K562 (cell line): ENCODE data around the gene CEP43. TPM values are rescaled to one million over a fixed set of nuclear protein-coding genes. Genes with fewer than 3 reads are reported as not detected.

Experiments
- ATAC-seq: fragments of 200-7000 bp; cut with Tn5 transposase; 3 replicates; pipeline ENCODE4 v1.9.1; 2020; ENCODE audit warnings: moderate library complexity
- BruUV-seq: library from RNA; stranded (reverse); fragments of 400-500 nt; replicated peaks from 2 replicates; lab custom pipeline; 2021; lab: Mats Ljungman, UMichigan
- CTCF ChIA-PET: fragments of 300-600 bp; formaldehyde crosslinking; extraction: SDS; loops from one replicate; lab custom pipeline; 2021; ENCODE audit warnings: low intra/inter-chr PET ratio; lab: Yijun Ruan, JAX
- POLR2A ChIA-PET: fragments of 300-600, 350-650 bp; sonication (Branson Sonifier 250); formaldehyde crosslinking; extraction: SDS; loops from one replicate; lab custom pipeline; 2021; ENCODE audit warnings: antibody characterized with exemption, inconsistent platforms; lab: Yijun Ruan, JAX
- DNase-seq, 4 experiments: peaks; one replicate each; pipeline versions ENCODE4 v3.0.0 to v3.0.0-alpha.2; 2011 to 2018; ENCODE audit warnings: low spot score in 3 of 4, mixed read lengths in 3 of 4; ENCODE audit errors: extremely low read depth in 1 of 4
- FAIRE-seq: peaks from 2 replicates; lab custom pipeline; 2011; peaks lifted over from hg19 to GRCh38; lab: Jason Lieb, UNC
- H2AFZ ChIP-seq: 2 replicates; pipeline ENCODE4 v1.6.0; 2011; ENCODE audit warnings: low read depth, low read length, control low read depth, inconsistent platforms
- H3K27ac ChIP-seq: fragments of 200-600 bp; 3 replicates; pipeline ENCODE4 v1.8.0; 2011; ENCODE audit warnings: low read depth, mild to moderate bottlenecking, control low read depth, inconsistent platforms, low read length, moderate library complexity, mixed read lengths; ENCODE audit errors: extremely low read depth
- H3K27me3 ChIP-seq, 2 experiments: fragments of 300-600 bp in 1 of 2; 2 replicates in 1 of 2; 3 replicates in 1 of 2; pipeline versions ENCODE4 v1.6.0 to v1.8.0; 2011; ENCODE audit warnings: inconsistent platforms in 2 of 2, low read length in 2 of 2, mild to moderate bottlenecking in 1 of 2, mixed read lengths in 1 of 2, moderate library complexity in 1 of 2; ENCODE audit not compliant: control insufficient read depth in 2 of 2, insufficient read depth in 2 of 2
- H3K36me3 ChIP-seq: fragments of 300-600 bp; 3 replicates; pipeline ENCODE4 v1.8.0; 2011; ENCODE audit warnings: mild to moderate bottlenecking, low read length, inconsistent platforms; ENCODE audit not compliant: control insufficient read depth, insufficient read depth
- H3K4me1 ChIP-seq, 2 experiments: fragments of 200-600 bp in 1 of 2; replicated peaks in 1 of 2; 2 replicates in 1 of 2; 3 replicates in 1 of 2; pipeline versions ENCODE4 v1.5.1 to v1.8.0; 2011; ENCODE audit warnings: inconsistent platforms in 2 of 2, low read length in 2 of 2, mild to moderate bottlenecking in 1 of 2, mixed read lengths in 1 of 2, moderate library complexity in 1 of 2; ENCODE audit not compliant: control insufficient read depth in 2 of 2, insufficient read depth in 2 of 2
- H3K4me2 ChIP-seq: 2 replicates; pipeline ENCODE4 v1.6.1; 2011; ENCODE audit warnings: low read length, control low read depth, inconsistent platforms, mixed read lengths; ENCODE audit not compliant: insufficient read depth
- H3K4me3 ChIP-seq: fragments of 200-600 bp; sonication (generic), shearing (Covaris generic); 2 replicates; pipeline ENCODE4 v1.5.1; 2016; ENCODE audit warnings: control low read depth, inconsistent platforms
- H3K79me2 ChIP-seq: fragments of 200-600 bp; 3 replicates; pipeline ENCODE4 v1.8.0; 2011; ENCODE audit warnings: low read length, inconsistent platforms; ENCODE audit not compliant: control insufficient read depth, insufficient read depth
- H3K9ac ChIP-seq, 2 experiments: 2 replicates each; pipeline versions ENCODE4 v1.6.0 to v1.6.1; 2011; ENCODE audit warnings: low read depth in 2 of 2, low read length in 2 of 2, control low read depth in 1 of 2, inconsistent platforms in 1 of 2, mild to moderate bottlenecking in 1 of 2, mixed read lengths in 1 of 2; ENCODE audit not compliant: insufficient read depth in 1 of 2
- H3K9me1 ChIP-seq: one replicate; pipeline ENCODE4 v1.6.0; 2011; ENCODE audit warnings: inconsistent platforms, mild to moderate bottlenecking, low read length, moderate library complexity; ENCODE audit not compliant: control insufficient read depth, insufficient read depth
- H3K9me3 ChIP-seq: replicated peaks from 2 replicates; pipeline ENCODE4 v1.5.1; 2011; ENCODE audit warnings: low read depth, low read length, inconsistent platforms; ENCODE audit not compliant: control insufficient read depth, insufficient read depth
- H4K20me1 ChIP-seq: replicated peaks from 2 replicates; pipeline ENCODE4 v1.6.1; 2011; ENCODE audit warnings: low read length, inconsistent platforms, mixed read lengths; ENCODE audit not compliant: control insufficient read depth, insufficient read depth
- CREB5 ChIP-seq: fragments of 250-450 bp; sonication (Bioruptor Pico); IDR thresholded peaks from 2 replicates; pipeline ENCODE4 v1.5.0; 2020; ENCODE audit warnings: mild to moderate bottlenecking
- EZH2 ChIP-seq: IDR thresholded peaks from 2 replicates; pipeline ENCODE4 v1.6.1; 2012; ENCODE audit warnings: low read depth, mild to moderate bottlenecking, inconsistent platforms, low read length, borderline replicate concordance
- MAFF ChIP-seq: IDR thresholded peaks from 2 replicates; pipeline ENCODE4 v1.6.1; 2012; ENCODE audit warnings: low read length, improper control_type of control experiment
- NCOA4 ChIP-seq: fragments of 450-650 bp; IDR thresholded peaks from 2 replicates; pipeline ENCODE4 v1.6.1; 2018; ENCODE audit warnings: mild to moderate bottlenecking; ENCODE audit not compliant: partially characterized antibody
- SAFB ChIP-seq: fragments of 200-400 bp; formaldehyde crosslinking; IDR thresholded peaks from 2 replicates; pipeline ENCODE4 v1.6.1; 2017; ENCODE audit warnings: low read depth, low read length, borderline replicate concordance
- SNIP1 ChIP-seq: fragments of 450-650 bp; IDR thresholded peaks from 2 replicates; pipeline ENCODE4 v1.7.1; 2017; ENCODE audit warnings: low read depth, mild to moderate bottlenecking
- THAP7 ChIP-seq: fragments of 250-450 bp; sonication (Bioruptor Pico); IDR thresholded peaks from 2 replicates; pipeline ENCODE4 v1.5.0; 2021
- TRIM28 ChIP-seq: fragments of 450-650 bp; IDR thresholded peaks from 2 replicates; pipeline ENCODE4 v1.6.1; 2017
- WGBS: fragments of 100-300 bp; shearing (Covaris generic); methylation state at CpG from one replicate; pipeline ENCODE4 v1.1.6; 2016; ENCODE audit warnings: low coverage, mixed read lengths; ENCODE audit not compliant: insufficient coverage; ENCODE audit errors: missing lambda C conversion rate; 5-methylcytosine and 5-hydroxymethylcytosine counted together
- in situ Hi-C: fragments of 300-500 bp; cut with MboI; formaldehyde crosslinking; loops from 4 replicates; pipeline ENCODE4 v1.15.0; 2018; ENCODE audit warnings: inconsistent platforms, mixed read lengths
- intact Hi-C: fragments of 100-400 bp; cut with micrococcal nuclease; formaldehyde crosslinking; loops from 2 replicates; pipeline ENCODE4 v1.14.2; 2022
- polyA plus RNA-seq, 8 experiments: library from polyadenylated mRNA; depleted of rRNA in 4 of 8; stranded (reverse) in 5 of 8; unstranded in 3 of 8; fragments of >200 nt; fragmentation: Nextera tagmentation in 2 of 8; fragmentation: Illumina TruSeq in 1 of 8; extraction: Ambion mirVana in 2 of 8; extraction: Trizol in 1 of 8; gene quantifications; 2 replicates each; pipeline versions ENCODE4 v1.2.1 to v1.2.3, GENCODE V29; 2011 to 2014; ENCODE audit warnings: inconsistent platforms in 1 of 8, missing spikeins in 1 of 8
- total RNA-seq, 7 experiments: library from RNA; depleted of rRNA in 6 of 7; stranded (reverse); fragments of >200 nt in 6 of 7; fragmentation: Illumina TruSeq in 2 of 7; extraction: Trizol in 2 of 7; gene quantifications; 2 replicates each; pipeline versions ENCODE4 v1.2.1 to v1.2.3, GENCODE V29; 2011 to 2021; ENCODE audit warnings: low replicate concordance in 1 of 7

CEP43 gene
- total and polyA plus RNA-seq, 9 of the 15 experiments (the other 6 are each of a cell fraction or from before 2014, with no cell fraction given) = 15.2 to 55.7 (median 47.4) TPM

- intact Hi-C loops = no loop called here
- Histone ChIP-seq H2AFZ (no peak overlapping the region), H3K4me3 (no peak overlapping the region), H3K9ac (no peak overlapping the region), H3K79me2 (no peaks in the 10 kb centered on the region), H3K36me3 (peaks cover 26% of the 10 kb centered on the region; the same call in 2 of the 3 replicates), H3K9me3 (peaks cover 3% of the 10 kb centered on the region; the same call in 1 of the 2 replicates), H4K20me1 (no peaks in the 10 kb centered on the region), H3K27me3 (no peaks in the 10 kb centered on the region), H3K4me1 (no peaks in the 10 kb centered on the region), H3K27ac (no peak overlapping the region), H3K4me2 (no peak overlapping the region), H3K9me1 (no peaks in the 10 kb centered on the region)
- TF ChIP-seq NCOA4 (no peak), EZH2 (no peak), MAFF (no peak), CREB5 (CRISPR knock-in tag) (no peak), SAFB (no peak), TRIM28 (no peak), SNIP1 (no peak), THAP7 (no peak)
- in situ Hi-C loops = no loop called here
- ATAC-seq = no peak
- ChIA-PET CTCF (no interaction called here), POLR2A (interaction anchor here (1.1 to 1.7 kb wide), 2 partner anchors 14 to 16 kb away, joined by 3 to 4 read pairs; partner anchors contain the start of gene RNASET2)
- 100% methylated on average over 2 of the region's 2 CpGs for WGBS
- BruUV-seq = no TSS peak
- DNase-seq = no peak
- FAIRE-seq = no peak
These were observed 27.1 kb upstream of the CEP43 start for GRCh38 chr6:166972101-166972500.
